Measurements from ENCODE around the gene ITGA3. TPM values are rescaled to one million over a fixed set of nuclear protein-coding genes. Genes with fewer than 3 reads are reported as not detected.

Gene ITGA3
- total RNA-seq, 1 experiment from 2014 or later, result 392 TPM

- CTCF ChIA-PET, result no interaction called here
- ATAC-seq, result no peak
- H3K27ac ChIP-seq (ENCODE audit: low read depth, low read length), result no peak overlapping the region
- intact Hi-C loops (cut with micrococcal nuclease), result no loop called here
- POLR2A ChIA-PET, result no interaction called here
- no peaks in the 10 kb centered on the region for H3K27me3 ChIP-seq (ENCODE audit: insufficient read depth, low read length)
- RAD21 ChIA-PET (ENCODE audit: low non-redundant PET in 1 of 2, low total read pairs in 2 of 2, uncharacterized antibody in 2 of 2, unreplicated experiment in 2 of 2), result no interaction called here
- H3K9me2 ChIP-seq (ENCODE audit: insufficient read depth), result no peaks in the 10 kb centered on the region
- peaks cover 9 to 22% of the 10 kb centered on the region in 2 experiments; a peak in 3 of 4 replicates for H3K4me1 ChIP-seq (ENCODE audit: control insufficient read depth in 1 of 2, insufficient read depth in 2 of 2, low read length in 2 of 2)
- H3K36me3 ChIP-seq (ENCODE audit: control insufficient read depth in 1 of 2, insufficient read depth in 2 of 2, low read length in 2 of 2), result no peaks in the 10 kb centered on the region
- no TSS peak for BruUV-seq (replicated peaks)
- H3K4me2 ChIP-seq (ENCODE audit: low read length), result no peak overlapping the region
- H3K9me3 ChIP-seq (ENCODE audit: control insufficient read depth in 1 of 2, insufficient read depth in 1 of 2, low read depth in 1 of 2, low read length in 2 of 2), result no peaks in the 10 kb centered on the region
- H3K9ac ChIP-seq (ENCODE audit: low read length), result no peak overlapping the region
- no peaks in the 10 kb centered on the region for H4K20me1 ChIP-seq (ENCODE audit: insufficient read depth)
- TF ChIP-seq EZH2 (IDR thresholded peaks at IDR 0.05) (no peak), SP1 (IDR thresholded peaks at IDR 0.05; ENCODE audit: low read depth) (no peak)
- H3K4me3 ChIP-seq (replicated peaks in 1 of 2; ENCODE audit: low read depth in 1 of 2, low read length in 2 of 2), result no peak overlapping the region
- no peak for DNase-seq (ENCODE audit: low read depth, low spot score)
- H3K79me2 ChIP-seq (ENCODE audit: insufficient read depth, low read length), result no peaks in the 10 kb centered on the region
- H2AFZ ChIP-seq (ENCODE audit: low read depth, low read length, poor library complexity, severe bottlenecking), result no peak overlapping the region
Observed at GRCh38 chr17:50125420-50125997, 69.6 kb downstream of the ITGA3 start.

- BruUV-seq (replicated peaks), result no TSS peak
- Histone ChIP-seq H3K79me2 (ENCODE audit: insufficient read depth, low read length) (no peaks in the 10 kb centered on the region), H2AFZ (ENCODE audit: low read depth, low read length, poor library complexity, severe bottlenecking) (no peak overlapping the region), H4K20me1 (ENCODE audit: insufficient read depth) (no peaks in the 10 kb centered on the region), H3K4me2 (ENCODE audit: low read length) (no peak overlapping the region), H3K36me3 (ENCODE audit: control insufficient read depth in 1 of 2, insufficient read depth in 2 of 2, low read length in 2 of 2) (no peaks in the 10 kb centered on the region), H3K9me2 (ENCODE audit: insufficient read depth) (no peaks in the 10 kb centered on the region), H3K9me3 (ENCODE audit: control insufficient read depth in 1 of 2, insufficient read depth in 1 of 2, low read depth in 1 of 2, low read length in 2 of 2) (no peaks in the 10 kb centered on the region), H3K9ac (ENCODE audit: low read length) (no peak overlapping the region), H3K4me1 (ENCODE audit: control insufficient read depth in 1 of 2, insufficient read depth in 2 of 2, low read length in 2 of 2) (peaks cover 9 to 26% of the 10 kb centered on the region in 2 experiments; a peak in 3 of 4 replicates), H3K4me3 (replicated peaks in 1 of 2; ENCODE audit: low read depth in 1 of 2, low read length in 2 of 2) (no peak overlapping the region), H3K27me3 (ENCODE audit: insufficient read depth, low read length) (no peaks in the 10 kb centered on the region), H3K27ac (ENCODE audit: low read depth, low read length) (no peak overlapping the region)
- CTCF ChIA-PET, result no interaction called here
- RAD21 ChIA-PET (ENCODE audit: low non-redundant PET in 1 of 2, low total read pairs in 2 of 2, uncharacterized antibody in 2 of 2, unreplicated experiment in 2 of 2), result no interaction called here
- ATAC-seq (no peak), DNase-seq (ENCODE audit: low read depth, low spot score) (no peak)
- intact Hi-C loops (cut with micrococcal nuclease), result no loop called here
- POLR2A ChIA-PET, result no interaction called here
- no peak for TF ChIP-seq FOSL1 (IDR thresholded peaks at IDR 0.05; ENCODE audit: low read depth)
- no peak for TF ChIP-seq CEBPB (IDR thresholded peaks at IDR 0.05; ENCODE audit: low read depth)
- no peak for TF ChIP-seq MAX (IDR thresholded peaks at IDR 0.05)
- no peak for TF ChIP-seq POLR2A (IDR thresholded peaks at IDR 0.05; ENCODE audit: borderline replicate concordance, extremely low read depth, insufficient read depth, insufficient read length)
- no peak for TF ChIP-seq TCF7L2 (IDR thresholded peaks at IDR 0.05; ENCODE audit: borderline replicate concordance, extremely low read depth, insufficient read depth, insufficient read length)
- TF ChIP-seq EGR1 (IDR thresholded peaks at IDR 0.05; ENCODE audit: low read depth), result no peak
Observed at GRCh38 chr17:50127697-50128361, 71.9 kb downstream of the ITGA3 start.
